ENCODE data around the gene KMT2A.
A peak's percentile ranks its signal among the peaks of the same experiment; 100 is the strongest.
"Not testable (repeated sequence)": the region's sequence is repeated elsewhere in the genome, so short reads cannot be mapped to it uniquely, and the experiment has no call there.

Gene KMT2A

DNA sequence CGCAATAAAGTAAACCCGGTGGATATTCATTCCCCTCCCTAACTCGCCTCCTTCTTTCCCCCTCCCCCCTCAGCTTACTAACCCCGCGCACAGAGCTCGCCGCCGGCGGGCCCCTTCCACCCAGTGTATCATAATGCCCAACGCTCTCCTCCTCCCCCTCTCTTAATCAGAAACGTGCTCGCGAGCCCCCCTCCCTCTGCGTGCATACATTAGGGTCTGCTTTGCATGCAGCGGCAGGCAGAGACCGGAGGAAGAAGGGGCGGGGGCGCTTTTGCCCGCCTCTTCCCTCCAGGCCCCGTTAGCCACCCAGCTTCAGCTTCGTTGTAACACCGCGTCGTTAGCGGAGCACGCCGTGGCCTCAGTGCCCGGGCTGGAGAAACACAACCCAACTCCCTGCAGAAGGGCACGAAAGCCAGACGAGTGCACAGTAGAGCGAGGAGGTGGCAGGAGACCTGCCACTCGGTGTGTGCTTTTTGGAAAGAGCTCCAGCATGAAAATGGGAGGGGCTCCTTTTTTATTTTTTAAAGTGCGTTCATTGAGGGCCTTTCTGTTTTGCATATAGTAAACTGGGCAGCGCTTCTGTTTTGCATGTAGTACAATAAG is 901 bp upstream of the KMT2A start:
- peak; percentile 24 for DNase-seq

DNA sequence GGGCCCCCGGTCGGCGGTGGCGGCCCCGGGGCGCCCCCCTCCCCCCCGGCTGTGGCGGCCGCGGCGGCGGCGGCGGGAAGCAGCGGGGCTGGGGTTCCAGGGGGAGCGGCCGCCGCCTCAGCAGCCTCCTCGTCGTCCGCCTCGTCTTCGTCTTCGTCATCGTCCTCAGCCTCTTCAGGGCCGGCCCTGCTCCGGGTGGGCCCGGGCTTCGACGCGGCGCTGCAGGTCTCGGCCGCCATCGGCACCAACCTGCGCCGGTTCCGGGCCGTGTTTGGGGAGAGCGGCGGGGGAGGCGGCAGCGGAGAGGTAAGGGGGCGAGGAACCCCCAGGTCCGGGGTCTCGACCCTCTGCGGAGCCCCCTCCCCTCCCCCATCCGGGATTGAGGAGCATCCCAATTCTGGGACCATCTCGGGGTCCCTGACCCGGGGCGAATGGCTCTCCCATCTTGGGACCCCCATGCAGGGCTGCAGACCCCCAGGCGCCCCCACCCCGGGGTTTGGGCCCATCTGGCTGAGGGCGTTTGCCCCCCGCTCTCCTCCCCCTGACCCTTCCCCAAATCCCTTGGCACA is 431 bp downstream of the KMT2A start:
- DNase-seq, result peak; percentile 11

DNA sequence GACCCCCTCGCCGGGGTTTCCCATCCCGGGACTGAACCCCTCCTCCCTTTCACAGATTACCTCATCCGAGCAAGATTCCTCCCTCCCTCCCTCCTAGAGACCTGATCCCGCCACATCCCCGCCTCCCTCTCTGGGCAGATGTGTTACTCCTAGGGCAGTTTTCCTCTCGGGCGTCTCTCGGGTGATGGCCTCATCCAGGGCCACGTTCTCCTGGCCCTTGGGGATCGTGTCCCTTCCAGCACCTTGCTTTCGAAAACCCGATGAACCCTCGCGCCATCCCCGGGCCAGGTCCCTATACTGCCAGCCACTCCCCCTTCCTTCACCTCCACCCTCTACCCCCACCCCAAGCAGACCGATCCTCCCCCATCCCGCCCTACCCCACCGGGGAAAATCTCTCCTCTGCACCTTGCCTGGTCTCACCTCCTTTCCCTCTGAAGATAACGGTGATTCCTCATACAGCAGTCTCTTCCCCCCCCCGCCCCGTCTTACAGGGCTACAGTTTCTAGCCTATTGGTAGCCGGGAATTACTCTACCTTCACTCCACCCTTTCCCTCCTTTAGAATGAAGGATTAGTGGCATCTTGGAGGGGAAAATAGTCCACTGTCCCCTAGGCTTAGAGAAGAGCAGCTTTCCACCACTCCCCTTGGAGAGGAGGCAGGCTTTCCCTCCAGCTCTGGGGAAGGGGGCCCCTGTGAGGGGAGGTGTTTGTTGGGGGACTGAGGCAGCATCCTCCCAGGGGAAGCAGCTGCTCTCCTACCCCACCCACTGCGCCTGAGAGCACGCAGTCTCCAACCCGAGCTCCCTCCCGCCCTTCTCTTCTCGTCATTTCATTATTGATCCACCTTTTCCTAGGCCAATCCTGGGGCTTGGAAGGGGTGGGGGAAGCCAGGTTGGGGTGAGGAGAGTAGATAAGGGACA is 1.2 kb downstream of the KMT2A start:
- DNase-seq, result peak; percentile 65

DNA sequence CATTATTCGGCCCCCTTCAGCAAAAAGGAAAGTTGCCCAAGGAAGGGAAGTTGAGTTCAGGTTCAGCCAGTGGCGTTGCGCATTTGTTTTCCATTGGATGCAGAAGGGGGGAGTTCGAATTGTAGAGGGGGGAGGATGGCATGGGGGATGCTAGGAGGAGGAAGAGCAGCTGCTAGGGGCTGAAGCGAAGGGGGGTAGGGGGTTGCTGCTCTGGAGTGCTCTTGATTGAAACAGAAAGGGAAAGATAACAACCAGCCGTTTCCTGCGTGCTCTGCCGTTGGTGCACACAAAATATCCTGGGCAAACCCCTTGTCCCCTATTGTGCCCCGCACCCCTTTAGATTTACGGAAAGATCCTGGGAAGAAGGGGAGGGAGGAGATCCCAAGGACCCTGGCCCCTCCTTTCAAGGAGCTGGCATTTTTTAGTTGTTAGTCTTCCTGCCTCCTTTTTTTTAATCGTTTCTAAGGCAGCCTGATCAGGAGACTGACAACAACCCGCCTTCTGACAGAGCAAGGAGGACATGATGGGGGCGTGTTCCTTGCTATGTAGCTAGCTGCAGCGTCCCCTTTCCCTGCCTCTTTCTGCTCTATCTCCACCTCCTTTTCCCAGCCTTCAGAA is 2.1 kb downstream of the KMT2A start:
- DNase-seq, result peak; percentile 78

DNA sequence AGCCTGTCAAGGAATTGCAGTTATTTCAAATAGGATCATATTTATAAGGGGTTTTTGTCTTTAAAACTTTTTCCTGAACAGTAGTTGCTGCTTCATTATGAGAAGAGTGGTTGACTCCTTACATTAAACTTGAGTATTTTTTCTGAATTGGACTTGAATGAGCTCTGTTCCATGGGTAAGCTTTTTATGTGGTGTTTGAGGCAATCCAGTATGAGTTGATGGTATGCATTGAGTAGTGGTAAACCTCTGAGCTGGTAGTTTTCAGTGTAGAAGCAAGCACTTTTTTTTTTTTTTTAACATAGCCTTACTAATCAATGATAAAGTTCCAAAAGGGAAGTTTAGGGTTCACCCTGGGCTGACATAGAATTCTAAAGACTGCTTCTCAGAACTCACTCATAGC is 3.4 kb downstream of the KMT2A start:
- DNase-seq, result no peak

DNA sequence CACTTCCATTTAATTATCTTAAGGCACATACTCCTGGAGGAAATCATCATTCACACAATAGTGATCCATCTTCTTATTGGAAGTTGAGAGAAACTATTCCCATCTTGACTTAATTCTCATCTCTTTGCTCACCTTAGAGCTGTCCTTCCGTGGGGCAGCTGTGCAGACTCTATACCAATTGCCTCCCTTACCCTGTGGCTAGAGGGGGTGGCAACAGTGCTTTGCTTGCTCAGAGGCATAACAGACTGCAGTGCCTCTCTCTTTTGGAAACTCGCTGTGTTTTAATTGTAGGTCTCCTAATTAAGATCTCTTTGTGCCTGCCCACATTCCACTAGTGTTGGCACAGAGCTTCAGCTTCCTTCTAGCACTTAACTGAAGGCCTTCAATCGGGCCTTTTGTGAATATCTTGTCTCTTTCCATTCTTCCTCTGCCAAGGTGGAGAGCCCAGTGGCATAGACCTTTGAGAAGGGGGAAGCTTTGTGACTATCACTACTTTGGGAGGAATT is 5.5 kb downstream of the KMT2A start:
- DNase-seq, result no peak

DNA sequence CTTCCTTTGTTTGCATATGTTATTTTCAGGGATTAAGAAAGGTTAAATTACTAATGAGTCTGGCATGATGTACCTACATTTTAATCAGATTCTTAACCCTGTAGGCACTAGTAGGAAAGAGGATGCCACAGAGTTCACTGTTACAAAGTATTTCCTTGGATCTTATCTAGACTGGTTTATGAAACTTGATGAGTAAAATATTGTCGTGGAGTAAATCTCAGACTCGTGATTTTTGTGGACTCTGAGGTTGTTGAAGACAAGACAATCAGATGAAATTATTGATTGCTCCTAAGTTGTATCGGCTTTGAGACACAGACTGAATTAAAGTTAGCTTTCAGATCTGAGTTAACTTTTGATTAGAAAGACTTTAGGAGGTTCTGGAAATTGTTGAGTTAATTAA is 6.0 kb downstream of the KMT2A start:
- DNase-seq, result no peak

DNA sequence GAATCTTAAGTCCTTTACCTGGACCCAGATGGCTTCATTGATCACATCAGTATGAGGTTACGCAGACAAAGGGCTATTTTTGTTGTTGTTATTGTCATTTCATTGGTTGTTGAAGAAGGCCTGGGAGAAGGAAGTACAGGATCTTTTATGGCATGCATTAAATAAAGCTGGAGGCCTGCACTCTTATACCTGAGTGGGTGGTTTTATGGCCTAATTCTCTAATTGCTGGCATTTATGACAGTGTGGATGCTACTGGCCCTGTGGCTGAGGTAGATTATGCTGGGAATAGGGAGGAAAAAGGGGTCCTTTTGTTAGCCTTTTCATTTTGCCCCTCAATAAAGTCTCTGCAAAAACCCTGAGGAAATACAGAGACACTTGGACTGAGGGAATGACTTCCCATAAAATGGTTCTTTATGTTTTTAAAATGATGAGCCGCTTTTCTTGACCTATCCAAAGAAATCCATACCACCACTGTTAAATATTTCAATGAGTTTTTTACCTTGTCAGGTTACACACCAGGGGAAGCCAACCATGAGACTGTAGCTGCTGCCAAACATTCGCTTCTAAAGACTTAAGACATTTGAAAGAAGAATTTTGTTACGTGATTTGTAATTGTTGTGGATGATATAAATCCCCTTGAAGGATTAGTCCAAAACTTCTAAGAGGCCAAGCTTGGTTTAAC is 6.8 kb downstream of the KMT2A start:
- no peak for DNase-seq

DNA sequence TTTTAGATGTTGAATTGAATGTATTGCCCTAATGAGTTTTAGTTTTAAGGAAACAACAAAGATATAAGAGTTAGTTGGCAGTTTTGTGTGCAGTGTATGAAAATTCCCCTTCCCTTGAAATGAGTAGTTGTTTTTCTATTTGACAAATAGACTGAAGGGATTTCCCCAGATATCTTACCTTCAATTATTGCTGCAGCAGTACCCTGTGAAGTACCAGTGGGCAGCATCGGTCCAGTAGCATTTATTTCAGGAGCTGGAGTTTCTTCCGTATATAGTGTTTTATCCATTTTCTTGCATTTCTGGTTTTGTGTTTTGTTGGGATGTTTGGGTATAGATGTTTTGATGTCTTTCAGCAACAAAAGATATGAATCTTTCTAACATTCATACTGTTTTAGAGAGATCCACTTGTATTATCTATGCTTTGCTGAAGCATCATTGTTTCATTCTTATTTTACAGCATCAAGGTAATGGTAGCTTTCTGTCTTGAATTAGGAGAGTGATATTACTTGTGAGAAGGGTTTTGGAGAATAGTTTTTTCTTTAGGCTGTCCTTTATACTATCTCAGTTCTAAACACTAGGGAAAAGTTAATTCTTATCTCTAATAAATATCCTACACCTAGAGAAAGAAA is 7.4 kb downstream of the KMT2A start:
- DNase-seq, result no peak

DNA sequence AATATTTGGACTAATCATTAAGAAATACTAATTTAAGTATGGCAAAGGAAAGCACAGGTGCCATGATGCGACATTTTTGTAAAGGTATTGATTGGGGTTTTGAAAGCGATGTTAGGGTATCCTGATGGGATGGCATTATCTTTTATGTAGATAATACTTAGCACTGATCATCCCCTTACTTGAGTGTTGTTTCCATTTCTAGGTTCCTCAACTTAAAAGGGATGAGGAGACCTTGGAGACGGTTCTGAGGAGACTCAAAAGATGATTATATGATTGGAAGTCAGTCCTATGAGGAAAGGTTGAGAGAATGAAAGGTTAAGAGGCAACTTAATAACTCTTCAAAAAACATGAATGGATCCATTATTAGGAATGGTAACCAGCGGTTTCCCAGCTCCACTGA is 11.1 kb downstream of the KMT2A start:
- no peak for DNase-seq

DNA sequence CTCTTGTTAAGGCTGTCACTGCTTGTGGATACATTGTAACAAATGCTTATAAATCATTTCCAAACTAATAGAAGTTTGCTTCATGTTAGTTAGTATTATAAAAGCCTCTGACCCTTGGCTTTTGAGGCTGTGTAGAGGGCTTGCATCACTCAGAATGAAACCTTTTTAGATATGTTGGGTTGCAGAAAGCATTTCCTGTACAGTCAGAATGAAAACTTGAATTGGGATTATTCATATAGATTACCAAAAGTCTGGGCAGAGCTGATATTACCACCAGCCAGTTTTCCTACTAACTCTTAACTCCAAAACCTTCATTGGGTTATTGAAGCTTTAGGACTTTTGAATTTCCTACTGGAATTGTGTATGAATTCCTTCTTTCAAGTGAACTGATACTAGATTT is 12.0 kb downstream of the KMT2A start:
- peak; percentile 6 for DNase-seq

DNA sequence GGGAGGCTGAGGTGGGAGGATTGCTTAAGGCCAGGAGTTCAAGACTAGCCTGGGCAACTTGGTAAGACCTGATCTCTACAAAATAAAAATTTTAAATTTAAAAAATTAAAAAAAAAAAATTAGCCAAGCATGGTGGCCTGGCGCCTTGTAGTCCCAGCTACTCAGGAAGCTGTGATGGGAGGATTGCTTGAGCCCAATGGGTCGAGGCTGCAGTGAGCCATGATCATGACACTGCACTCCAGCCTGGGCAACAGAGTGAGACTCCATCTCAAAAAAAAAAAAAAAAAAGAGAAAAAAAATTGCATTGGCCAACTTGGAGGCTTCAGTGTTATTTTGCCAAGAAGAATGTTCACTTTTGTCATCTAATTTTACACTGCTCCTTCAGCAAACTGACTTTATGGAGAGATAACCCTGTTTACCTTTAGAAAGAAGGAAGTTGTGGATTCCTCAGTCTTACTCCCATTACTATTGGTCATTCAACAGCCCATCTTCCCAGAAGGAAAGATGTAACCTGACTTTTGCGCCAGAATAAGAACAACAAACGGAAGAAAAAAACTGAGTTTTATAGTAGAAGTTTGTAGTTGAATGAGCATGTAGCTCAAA is 13.1 kb downstream of the KMT2A start:
- no peak for DNase-seq

DNA sequence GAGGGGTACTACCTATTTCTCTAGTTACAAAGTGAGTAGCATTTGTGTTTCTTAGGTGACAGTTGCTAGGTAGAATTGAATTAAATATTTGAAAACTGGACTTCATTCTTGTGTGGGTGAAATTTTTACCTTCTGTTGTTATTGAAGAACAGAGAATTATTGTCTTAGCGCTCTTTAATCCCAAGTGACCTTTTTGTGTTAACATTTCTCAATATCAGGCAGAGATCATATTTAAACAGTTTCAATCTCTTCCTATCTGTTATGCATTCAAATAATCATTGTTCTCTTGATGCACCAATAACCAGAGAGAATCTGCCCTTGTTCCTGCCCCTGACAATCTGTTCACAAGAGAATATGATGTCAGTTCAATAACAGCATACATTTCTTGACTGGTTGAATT is 14.2 kb downstream of the KMT2A start:
- no peak for DNase-seq

DNA sequence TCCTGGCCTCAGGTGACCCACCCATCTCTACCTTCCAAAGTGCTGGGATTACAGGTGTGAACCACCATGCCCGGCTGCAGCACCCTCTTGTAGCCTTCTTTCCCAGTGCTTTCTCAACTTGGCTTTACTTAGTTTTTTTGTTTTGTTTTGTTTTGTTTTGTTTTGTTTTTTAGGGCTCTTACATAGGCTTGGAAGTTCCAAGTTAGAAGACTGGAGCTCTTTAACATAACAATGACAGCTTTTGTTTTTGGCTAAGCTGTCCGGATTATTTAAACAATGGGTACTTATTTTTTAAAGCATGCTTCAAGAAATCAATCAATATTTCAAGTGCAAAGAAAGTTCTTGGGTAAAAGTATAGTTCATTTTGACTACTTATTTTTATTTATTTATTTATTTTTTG is 25.9 kb downstream of the KMT2A start:
- DNase-seq, result no peak

DNA sequence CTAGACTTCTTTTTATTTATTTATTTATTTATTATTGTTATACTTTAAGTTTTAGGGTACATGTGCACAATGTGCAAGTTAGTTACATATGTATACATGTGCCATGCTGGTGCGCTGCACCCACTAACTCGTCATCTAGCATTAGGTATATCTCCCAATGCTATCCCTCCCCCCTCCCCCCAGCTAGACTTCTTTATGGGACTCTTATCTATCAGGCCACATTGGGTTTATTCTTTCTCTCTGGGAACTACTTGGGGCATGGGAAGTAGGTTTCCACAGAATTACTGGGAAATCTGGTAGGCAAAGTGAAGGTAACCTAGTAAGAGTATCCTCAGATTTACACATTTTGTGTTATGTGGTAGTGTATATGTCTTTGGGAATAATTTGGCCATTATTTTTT is 32.7 kb downstream of the KMT2A start:
- DNase-seq, result not testable (repeated sequence)

DNA sequence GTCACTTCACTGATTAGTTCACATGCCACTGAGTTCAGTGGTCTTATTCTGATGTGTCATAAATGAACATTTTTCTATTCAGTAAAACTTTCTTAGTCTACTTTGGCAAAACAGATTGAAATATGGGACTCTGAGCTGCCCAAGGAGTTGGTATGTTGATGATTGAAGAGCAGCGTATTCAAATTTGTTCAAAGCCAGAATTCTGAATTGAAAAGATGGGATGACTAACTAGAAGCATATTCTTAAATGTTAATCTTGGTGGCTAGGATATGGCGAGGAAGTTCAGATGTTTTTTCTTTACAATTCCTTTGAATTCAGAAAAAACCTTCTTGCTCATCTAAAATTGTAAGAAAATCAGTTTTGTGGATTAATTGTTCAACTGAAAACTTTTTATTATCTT is 34.7 kb downstream of the KMT2A start:
- no peak for DNase-seq

DNA sequence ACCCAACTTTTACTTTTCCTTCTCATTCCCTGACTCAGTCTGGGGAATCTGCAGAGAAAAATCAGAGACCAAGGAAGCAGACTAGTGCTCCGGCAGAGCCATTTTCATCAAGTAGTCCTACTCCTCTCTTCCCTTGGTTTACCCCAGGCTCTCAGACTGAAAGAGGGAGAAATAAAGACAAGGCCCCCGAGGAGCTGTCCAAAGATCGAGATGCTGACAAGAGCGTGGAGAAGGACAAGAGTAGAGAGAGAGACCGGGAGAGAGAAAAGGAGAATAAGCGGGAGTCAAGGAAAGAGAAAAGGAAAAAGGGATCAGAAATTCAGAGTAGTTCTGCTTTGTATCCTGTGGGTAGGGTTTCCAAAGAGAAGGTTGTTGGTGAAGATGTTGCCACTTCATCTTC is 37.2 kb downstream of the KMT2A start:
- DNase-seq, result no peak

DNA sequence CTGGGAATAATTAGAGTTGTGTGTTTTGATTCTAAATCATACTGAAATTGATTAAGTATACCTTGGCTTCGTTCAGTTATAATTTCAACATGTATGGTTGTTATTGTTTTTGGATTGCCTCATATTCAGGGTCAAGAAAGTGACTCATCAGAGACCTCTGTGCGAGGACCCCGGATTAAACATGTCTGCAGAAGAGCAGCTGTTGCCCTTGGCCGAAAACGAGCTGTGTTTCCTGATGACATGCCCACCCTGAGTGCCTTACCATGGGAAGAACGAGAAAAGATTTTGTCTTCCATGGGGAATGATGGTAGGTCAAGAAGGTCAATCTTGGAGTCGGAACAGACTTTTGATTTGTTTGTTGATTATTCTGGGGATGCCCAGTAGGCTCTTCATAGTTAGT is 40.4 kb downstream of the KMT2A start:
- DNase-seq, result no peak

DNA sequence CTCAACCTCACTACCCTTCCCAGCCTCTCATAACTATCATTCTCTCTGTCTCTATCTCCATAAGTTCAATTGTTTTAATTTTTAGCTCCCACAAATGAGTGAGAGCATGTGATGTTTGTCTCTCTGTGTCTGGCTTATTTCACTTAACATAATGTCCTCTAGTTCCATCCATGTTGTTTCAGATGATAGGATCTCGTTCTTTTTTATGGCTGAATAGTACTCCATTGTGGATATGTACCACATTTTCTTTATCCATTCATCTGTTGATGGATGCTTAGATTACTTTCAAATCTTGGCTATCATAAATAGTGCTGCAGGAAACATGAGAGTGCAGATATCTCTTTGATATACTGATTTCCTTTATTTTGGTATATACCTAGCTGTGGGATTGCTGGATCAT is 44.9 kb downstream of the KMT2A start:
- DNase-seq, result not testable (repeated sequence)

DNA sequence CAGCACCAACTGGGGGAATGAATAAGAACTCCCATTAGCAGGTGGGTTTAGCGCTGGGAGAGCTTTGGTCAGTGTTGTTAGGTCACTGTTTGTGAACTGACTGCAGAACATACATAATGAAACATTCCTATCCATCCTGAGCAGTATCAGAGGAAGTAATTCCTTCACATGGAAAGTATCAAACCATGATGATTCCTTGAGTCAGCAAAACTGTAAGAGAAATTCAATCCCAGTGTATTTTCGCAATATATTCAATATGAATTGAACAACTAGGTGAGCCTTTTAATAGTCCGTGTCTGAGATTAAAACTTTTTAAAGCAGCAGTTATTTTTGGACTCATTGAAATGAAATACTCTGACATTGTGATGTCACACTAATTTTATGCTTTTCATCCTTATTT is 48.1 kb downstream of the KMT2A start:
- no peak for DNase-seq

DNA sequence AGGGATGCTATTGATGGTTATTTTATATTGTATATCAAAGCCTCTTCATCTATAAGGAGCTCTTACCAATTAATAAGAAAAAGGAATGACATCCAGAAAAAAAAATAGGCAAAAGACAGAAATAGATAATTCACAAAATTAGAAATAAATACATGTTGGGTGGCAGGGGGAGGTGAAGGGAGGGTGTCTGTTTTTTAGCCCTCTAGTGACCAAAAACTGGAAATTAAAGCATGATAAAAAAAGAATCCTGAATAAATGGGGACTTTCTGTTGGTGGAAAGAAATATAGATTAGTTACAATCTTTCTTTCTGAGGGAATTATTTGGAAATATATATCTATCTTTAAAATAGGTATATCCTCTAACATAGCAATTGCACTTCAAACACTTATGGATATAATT is 49.0 kb downstream of the KMT2A start:
- DNase-seq, result no peak

DNA sequence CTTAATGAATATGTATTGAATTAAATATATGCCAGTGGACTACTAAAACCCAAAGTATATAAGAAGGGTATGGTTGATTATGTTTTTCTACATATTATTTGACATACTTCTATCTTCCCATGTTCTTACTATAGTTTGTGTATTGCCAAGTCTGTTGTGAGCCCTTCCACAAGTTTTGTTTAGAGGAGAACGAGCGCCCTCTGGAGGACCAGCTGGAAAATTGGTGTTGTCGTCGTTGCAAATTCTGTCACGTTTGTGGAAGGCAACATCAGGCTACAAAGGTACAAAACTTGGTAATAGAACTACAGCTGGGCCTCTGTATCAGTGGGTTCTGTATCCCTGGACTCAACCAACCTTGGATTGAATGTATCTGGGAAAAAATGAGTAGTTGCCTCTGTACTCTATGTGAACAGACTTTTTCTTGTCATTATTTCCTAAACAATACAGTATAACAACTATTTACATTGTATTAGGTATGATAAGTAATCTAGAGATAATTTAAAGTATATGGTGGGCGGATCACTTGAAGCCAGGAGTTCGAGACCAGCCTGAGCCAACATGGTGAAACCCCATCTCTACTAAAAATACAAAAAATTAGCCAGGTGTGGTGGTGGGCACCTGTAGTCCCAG is 52.3 kb downstream of the KMT2A start:
- DNase-seq, result peak; percentile 3
